Activated CD4-positive, CD25-positive, alpha-beta regulatory T cell (primary cell): ENCODE measurements around the gene TAF11L14.
"Not testable (repeated sequence)": the region's sequence is repeated elsewhere in the genome, so short reads cannot be mapped to it uniquely, and the experiment has no call there.

ENCODE experiments used
- DNase-seq, 4 experiments: peaks; one replicate each; lab custom pipeline; 2025; lab: John Stamatoyannopoulos, UW

Gene TAF11L14

DNA sequence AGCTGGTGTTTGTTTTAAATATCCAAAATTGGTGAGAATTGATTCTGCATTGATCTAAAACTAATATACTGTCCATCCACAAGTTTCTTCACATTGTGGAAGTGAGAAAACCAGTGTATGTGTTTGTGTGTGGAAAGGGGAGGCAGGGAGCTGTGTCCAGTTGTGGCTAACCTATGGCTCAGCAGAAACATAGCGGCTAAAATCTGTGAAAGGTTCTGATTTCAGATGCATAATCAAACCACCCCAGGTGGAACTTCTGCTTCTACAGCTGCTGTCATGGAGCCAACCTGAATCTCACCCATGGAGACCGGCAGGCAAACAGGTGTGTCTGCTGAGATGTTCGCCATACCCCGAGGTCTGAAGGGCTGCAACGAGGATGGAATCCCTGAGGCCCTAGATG is at the start of gene TAF11L14:
TSS of gene TAF11L14 (plus strand) at position 301 of the 400 bp plus-strand sequence.
- no peak for DNase-seq

DNA sequence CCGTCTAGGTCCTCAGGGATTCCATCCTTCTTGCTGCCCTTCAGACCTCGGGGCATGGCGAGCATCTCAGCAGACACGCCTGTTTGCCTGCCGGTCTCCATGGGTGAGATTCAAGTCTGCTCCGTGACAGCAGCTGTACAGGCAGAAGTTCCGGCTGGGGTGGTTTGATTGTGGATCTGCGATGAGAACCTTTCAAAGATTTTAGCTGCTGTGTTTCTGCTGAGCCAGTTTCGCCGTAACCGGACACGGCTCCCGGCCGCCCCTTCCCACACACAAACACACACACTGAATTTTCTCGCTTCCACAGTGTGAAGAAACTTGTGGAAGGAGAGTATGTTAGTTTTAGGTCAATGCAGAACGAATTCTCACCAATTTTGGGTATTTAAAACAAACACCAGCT is 48.6 kb upstream of the TAF11L14 start, which contains the start of gene TAF11L7:
TSS of gene TAF11L7 (minus strand) at position 101 of the 400 bp plus-strand sequence.
- DNase-seq = not testable (repeated sequence)

DNA sequence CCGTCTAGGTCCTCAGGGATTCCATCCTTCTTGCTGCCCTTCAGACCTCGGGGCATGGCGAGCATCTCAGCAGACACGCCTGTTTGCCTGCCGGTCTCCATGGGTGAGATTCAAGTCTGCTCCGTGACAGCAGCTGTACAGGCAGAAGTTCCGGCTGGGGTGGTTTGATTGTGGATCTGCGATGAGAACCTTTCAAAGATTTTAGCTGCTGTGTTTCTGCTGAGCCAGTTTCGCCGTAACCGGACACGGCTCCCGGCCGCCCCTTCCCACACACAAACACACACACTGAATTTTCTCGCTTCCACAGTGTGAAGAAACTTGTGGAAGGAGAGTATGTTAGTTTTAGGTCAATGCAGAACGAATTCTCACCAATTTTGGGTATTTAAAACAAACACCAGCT is 43.4 kb upstream of the TAF11L14 start, which contains the start of gene TAF11L8:
TSS of gene TAF11L8 (minus strand) at position 101 of the 400 bp plus-strand sequence.
- DNase-seq = not testable (repeated sequence)

DNA sequence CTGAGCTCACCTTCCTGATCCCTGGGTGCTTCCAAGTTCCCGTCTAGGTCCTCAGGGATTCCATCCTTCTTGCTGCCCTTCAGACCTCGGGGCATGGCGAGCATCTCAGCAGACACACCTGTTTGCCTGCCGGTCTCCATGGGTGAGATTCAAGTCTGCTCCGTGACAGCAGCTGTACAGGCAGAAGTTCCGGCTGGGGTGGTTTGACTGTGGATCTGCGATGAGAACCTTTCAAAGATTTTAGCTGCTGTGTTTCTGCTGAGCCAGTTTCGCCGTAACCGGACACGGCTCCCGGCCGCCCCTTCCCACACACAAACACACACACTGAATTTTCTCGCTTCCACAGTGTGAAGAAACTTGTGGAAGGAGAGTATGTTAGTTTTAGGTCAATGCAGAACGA is 40.0 kb upstream of the TAF11L14 start, which contains the start of gene TAF11L9:
TSS of gene TAF11L9 (minus strand) at position 140 of the 400 bp plus-strand sequence.
- DNase-seq = not testable (repeated sequence)

- DNase-seq = not testable (repeated sequence)
Observed at GRCh38 chr5:17597728-17598127, 36.5 kb upstream of the TAF11L14 start, which contains the start of gene TAF11L10. TAF11L10 (minus strand) TSS chr5:17597828.

DNA sequence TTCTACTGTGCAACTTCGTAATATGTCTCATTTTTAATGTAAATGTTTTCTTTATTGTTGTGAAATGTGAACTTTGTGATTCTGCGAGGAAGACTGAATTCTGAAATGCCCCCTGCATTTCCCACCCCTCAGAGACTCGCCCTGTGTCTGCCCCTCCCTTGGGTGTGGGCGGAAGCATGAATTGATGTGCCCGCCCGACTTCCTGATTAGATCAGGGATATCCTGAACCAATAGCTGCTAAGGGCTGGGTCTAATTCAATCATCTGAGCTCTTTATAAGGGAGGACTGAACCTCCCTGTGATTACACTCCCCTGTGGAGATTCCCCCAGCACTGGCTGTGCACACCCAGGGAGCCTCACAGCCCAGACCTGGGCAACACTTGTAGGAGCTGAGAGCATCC is 30.4 kb upstream of the TAF11L14 start, which contains the start of gene TAF11L11:
TSS of gene TAF11L11 (plus strand) at position 304 of the 400 bp plus-strand sequence.
- not testable (repeated sequence) for DNase-seq

DNA sequence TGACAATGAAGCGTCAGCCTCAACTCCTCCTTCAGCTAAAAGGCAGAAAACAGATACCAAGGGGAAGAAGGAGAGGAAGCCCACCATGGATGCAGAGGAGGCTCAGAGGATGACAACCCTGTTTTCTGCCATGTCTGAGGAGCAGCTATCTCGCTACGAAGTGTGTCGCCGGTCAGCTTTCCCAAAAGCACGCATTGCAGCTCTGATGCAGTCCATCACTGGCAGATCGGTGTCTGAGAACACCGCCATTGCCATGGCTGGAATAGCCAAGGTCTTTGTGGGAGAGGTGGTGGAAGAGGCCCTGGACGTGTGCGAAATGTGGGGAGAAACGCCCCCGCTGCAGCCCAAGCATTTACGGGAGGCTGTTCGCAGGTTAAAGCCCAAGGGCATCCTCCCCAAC is 29.3 kb upstream of the TAF11L14 start:
- no peak for DNase-seq

DNA sequence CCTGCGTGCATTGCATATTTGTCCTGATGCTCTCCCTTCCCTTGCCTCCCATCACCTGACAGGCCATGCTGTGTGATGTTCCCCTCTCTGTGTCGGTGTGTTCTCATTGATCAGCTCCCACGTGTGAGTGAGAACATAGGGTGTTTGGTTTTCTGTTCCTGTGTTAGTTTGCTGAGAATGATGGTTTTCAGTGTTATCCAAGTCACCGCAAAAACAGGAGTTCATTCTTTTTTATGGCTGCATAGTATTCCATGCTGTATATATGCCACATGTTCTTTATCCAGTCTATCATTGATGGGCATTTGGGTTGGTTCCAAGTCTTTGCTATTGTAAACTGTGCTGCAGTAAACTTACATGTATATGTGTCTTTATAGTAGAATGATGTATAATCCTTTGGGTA is 26.8 kb upstream of the TAF11L14 start:
- DNase-seq = not testable (repeated sequence)

GRCh38 chr5:17610092-17610491 is 24.2 kb upstream of the TAF11L14 start, which contains the start of gene TAF11L12:
TAF11L12 (plus strand) TSS chr5:17610392.
- not testable (repeated sequence) for DNase-seq

GRCh38 chr5:17614872-17615605 is 19.2 kb upstream of the TAF11L14 start:
- no peak for DNase-seq

- no peak for DNase-seq
Observed at GRCh38 chr5:17619354-17619753, 14.9 kb upstream of the TAF11L14 start.

- no peak for DNase-seq
Observed at GRCh38 chr5:17620627-17621026, 13.6 kb upstream of the TAF11L14 start.

- no peak for DNase-seq
Observed at GRCh38 chr5:17625686-17626085, 8.6 kb upstream of the TAF11L14 start.

DNA sequence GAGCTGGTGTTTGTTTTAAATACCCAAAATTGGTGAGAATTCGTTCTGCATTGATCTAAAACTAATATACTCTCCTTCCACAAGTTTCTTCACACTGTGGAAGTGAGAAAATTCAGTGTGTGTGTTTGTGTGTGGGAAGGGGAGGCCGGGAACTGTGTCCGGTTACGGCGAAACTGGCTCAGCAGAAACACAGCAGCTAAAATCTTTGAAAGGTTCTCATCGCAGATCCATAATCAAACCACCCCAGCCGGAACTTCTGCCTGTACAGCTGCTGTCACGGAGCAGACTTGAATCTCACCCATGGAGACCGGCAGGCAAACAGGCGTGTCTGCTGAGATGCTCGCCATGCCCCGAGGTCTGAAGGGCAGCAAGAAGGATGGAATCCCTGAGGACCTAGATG is 2.5 kb upstream of the TAF11L14 start, which contains the start of gene TAF11L13:
TSS of gene TAF11L13 (plus strand) at position 301 of the 400 bp plus-strand sequence.
- DNase-seq = not testable (repeated sequence)

GRCh38 chr5:17649232-17649631 is 15.0 kb downstream of the TAF11L14 start:
- not testable (repeated sequence) for DNase-seq

GRCh38 chr5:17655201-17655759 is 21.0 kb downstream of the TAF11L14 start:
- DNase-seq = not testable (repeated sequence)

DNA sequence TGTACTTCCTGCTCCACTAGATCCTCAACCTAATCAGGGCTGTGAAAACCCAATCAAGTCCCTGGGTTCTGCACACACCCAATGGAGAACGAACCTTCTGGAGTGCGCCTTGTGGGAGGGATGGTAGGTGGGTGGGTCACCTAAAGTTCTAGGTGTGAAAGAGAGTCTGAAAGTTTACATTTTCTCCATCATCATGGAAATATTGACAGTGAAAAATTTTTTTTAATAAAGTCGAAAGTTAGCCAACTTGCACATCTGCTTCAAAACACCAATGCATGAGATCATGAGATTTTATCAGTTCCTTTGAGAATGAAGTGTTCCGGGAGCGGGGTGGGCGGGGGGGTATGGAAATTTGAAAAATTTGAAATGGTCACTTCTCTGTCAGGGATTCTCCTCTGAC is 21.7 kb downstream of the TAF11L14 start:
- DNase-seq = no peak

GRCh38 chr5:17663182-17663581 is 28.9 kb downstream of the TAF11L14 start:
- no peak for DNase-seq

DNA sequence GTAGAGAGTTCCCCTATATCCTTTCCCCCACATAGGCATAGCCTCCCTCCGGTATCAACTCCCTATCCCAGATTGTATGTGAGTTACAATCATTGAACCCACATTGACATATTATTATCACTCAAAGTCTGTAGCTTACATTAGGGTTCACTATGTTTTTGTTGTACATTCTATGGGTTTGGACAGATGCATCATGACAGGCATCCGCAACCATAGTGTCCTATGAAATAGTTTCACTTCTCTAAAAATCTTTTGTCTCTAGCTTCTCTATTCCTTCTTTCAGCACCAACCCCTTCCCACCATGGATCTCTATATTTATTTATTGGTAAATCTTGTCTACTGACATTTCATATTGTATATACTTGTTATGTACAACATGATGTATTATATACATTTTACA is 31.6 kb downstream of the TAF11L14 start:
- DNase-seq = no peak

GRCh38 chr5:17666726-17667235 is 32.5 kb downstream of the TAF11L14 start:
- no peak for DNase-seq

- DNase-seq = no peak
Observed at GRCh38 chr5:17670353-17670752, 36.1 kb downstream of the TAF11L14 start.

- no peak for DNase-seq
Observed at GRCh38 chr5:17678751-17679324, 44.6 kb downstream of the TAF11L14 start.
